GM12891 (cell line): ENCODE results near the gene TGFBR2.

Source experiments
- PAX5 ChIP-seq: IDR thresholded peaks from 2 replicates; pipeline ENCODE4 v1.6.1; 2011; ENCODE audit warnings: low read length, moderate library complexity, mild to moderate bottlenecking; ENCODE audit not compliant: insufficient read depth, severe bottlenecking
- POLR2A ChIP-seq: IDR thresholded peaks from 2 replicates; pipeline ENCODE4 v1.6.1; 2011; ENCODE audit warnings: low read depth, low read length, control low read depth
- POLR2AphosphoS5 ChIP-seq: IDR thresholded peaks from 2 replicates; pipeline ENCODE4 v1.6.1; 2011; ENCODE audit warnings: low read depth, low read length, control low read depth
- SPI1 ChIP-seq: IDR thresholded peaks from 2 replicates; pipeline ENCODE4 v1.6.1; 2011; ENCODE audit warnings: low read depth, low read length, control low read depth
- TAF1 ChIP-seq: IDR thresholded peaks from 2 replicates; pipeline ENCODE4 v1.6.1; 2011; ENCODE audit warnings: low read depth, low read length, control low read depth

DNA sequence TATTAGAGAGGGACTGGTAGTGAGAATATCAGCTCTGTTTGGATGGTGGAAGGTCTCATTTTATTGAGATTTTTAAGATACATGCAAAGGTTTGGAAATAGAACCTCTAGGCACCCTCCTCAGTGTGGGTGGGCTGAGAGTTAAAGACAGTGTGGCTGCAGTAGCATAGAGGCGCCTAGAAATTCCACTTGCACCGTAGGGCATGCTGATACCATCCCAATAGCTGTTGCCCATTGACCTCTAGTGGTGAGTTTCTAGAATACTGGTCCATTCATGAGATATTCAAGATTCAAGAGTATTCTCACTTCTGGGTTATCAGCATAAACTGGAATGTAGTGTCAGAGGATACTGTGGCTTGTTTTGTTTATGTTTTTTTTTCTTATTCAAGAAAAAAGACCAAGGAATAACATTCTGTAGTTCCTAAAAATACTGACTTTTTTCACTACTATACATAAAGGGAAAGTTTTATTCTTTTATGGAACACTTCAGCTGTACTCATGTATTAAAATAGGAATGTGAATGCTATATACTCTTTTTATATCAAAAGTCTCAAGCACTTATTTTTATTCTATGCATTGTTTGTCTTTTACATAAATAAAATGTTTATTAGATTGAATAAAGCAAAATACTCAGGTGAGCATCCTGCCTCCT lies 87.2 kb downstream of the TGFBR2 start:
- TF ChIP-seq POLR2AphosphoS5 = no peak
- no peak for TF ChIP-seq TAF1
- TF ChIP-seq POLR2A = no peak
- TF ChIP-seq PAX5 = no peak
- no peak for TF ChIP-seq SPI1
